Measurements from ENCODE around the gene KRIT1.

DNA sequence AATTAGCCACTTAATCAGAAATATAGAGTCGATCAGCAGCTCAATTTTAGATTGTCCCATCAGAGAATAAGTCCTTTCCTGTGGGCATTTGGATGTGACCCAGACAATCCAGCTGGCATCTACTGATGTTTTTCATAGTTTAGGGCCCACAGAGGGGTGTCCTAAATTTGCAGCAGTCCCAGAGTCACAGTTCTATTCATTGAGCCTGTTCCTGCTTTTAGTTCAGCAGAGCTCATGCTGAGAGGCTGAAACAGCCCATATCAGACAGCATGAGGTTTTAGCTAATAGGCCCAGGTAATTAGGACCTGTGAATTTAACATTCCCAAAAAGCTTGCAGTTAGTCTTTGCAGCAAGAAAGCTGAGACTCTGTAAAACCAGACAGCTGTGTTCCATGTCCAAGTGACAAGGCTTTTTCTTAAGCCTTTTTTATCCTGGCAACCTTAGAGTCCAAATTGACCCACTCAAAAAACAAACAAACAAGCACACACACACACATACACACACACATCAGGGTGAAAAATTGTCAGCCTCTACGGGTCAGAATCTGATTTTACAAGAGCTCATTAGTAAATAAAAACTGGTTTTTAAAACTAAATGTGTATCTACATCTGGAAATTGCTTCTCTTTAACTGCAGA, 33.8 kb upstream of the KRIT1 start:
- TF ChIP-seq, protein P1, sequence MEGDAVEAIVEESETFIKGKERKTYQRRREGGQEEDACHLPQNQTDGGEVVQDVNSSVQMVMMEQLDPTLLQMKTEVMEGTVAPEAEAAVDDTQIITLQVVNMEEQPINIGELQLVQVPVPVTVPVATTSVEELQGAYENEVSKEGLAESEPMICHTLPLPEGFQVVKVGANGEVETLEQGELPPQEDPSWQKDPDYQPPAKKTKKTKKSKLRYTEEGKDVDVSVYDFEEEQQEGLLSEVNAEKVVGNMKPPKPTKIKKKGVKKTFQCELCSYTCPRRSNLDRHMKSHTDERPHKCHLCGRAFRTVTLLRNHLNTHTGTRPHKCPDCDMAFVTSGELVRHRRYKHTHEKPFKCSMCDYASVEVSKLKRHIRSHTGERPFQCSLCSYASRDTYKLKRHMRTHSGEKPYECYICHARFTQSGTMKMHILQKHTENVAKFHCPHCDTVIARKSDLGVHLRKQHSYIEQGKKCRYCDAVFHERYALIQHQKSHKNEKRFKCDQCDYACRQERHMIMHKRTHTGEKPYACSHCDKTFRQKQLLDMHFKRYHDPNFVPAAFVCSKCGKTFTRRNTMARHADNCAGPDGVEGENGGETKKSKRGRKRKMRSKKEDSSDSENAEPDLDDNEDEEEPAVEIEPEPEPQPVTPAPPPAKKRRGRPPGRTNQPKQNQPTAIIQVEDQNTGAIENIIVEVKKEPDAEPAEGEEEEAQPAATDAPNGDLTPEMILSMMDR (IDR thresholded peaks at IDR 0.05; ENCODE audit: poor library complexity): no peak
- TF ChIP-seq EZH2 (IDR thresholded peaks at IDR 0.05; ENCODE audit: borderline replicate concordance) (no peak), EZH2phosphoT487 (IDR thresholded peaks at IDR 0.05; ENCODE audit: low read depth, severe bottlenecking, unreplicated experiment) (no peak)
